Measurements from ENCODE around the gene TWNK.

Gene TWNK

GRCh38 chr10:100980711-100981110 lies 6.6 kb upstream of the TWNK start:
- Histone ChIP-seq H3K23ac (ENCODE audit: low read length in 2 of 2) (no peak overlapping the region), H3K9ac (ENCODE audit: low read length) (no peak overlapping the region), H2BK12ac (ENCODE audit: low read length in 2 of 2) (no peak overlapping the region), H2AK5ac (ENCODE audit: low read length, severe bottlenecking) (no peak overlapping the region), H3K4me3 (ENCODE audit: insufficient read depth in 1 of 2, low read depth in 1 of 2, low read length in 2 of 2) (no peak overlapping the region), H3K36me3 (ENCODE audit: control insufficient read depth in 1 of 2, insufficient read depth in 2 of 2, low read depth in 1 of 2, low read length in 2 of 2) (peaks cover 50 to 64% of the 10 kb centered on the region in 2 experiments), H3K79me1 (replicated peaks; ENCODE audit: low read length, poor library complexity, severe bottlenecking) (peaks cover 14% of the 10 kb centered on the region), H2BK15ac (ENCODE audit: low read depth, poor library complexity, severe bottlenecking) (no peak overlapping the region), H2AFZ (ENCODE audit: low read depth, low read length) (no peak overlapping the region), H4K8ac (ENCODE audit: low read length) (no peak overlapping the region), H2BK5ac (ENCODE audit: low read depth, low read length, poor library complexity, severe bottlenecking) (no peak overlapping the region), H3K4ac (ENCODE audit: low read depth in 1 of 2, low read length in 2 of 2) (no peak overlapping the region), H3K4me2 (ENCODE audit: low read length, poor library complexity, severe bottlenecking) (no peak overlapping the region), H3K9me3 (ENCODE audit: control insufficient read depth, low read length) (no peaks in the 10 kb centered on the region), H3K4me1 (ENCODE audit: control insufficient read depth, insufficient read depth, low read depth, low read length) (peaks cover 11% of the 10 kb centered on the region), H3K14ac (ENCODE audit: low read length in 2 of 2) (no peak overlapping the region), H2BK120ac (ENCODE audit: low read depth, low read length) (no peak overlapping the region), H3K27ac (ENCODE audit: low read length, poor library complexity, severe bottlenecking) (no peak overlapping the region), H4K91ac (ENCODE audit: low read length) (no peak overlapping the region), H3K27me3 (ENCODE audit: control insufficient read depth in 1 of 2, insufficient read depth in 1 of 2, low read length in 2 of 2) (no peaks in the 10 kb centered on the region), H3K18ac (ENCODE audit: low read depth in 1 of 2, low read length in 2 of 2) (no peak overlapping the region)
- WGBS, result 95% methylated on average over 7 of the region's 7 CpGs
- DNase-seq, result no peak

DNA sequence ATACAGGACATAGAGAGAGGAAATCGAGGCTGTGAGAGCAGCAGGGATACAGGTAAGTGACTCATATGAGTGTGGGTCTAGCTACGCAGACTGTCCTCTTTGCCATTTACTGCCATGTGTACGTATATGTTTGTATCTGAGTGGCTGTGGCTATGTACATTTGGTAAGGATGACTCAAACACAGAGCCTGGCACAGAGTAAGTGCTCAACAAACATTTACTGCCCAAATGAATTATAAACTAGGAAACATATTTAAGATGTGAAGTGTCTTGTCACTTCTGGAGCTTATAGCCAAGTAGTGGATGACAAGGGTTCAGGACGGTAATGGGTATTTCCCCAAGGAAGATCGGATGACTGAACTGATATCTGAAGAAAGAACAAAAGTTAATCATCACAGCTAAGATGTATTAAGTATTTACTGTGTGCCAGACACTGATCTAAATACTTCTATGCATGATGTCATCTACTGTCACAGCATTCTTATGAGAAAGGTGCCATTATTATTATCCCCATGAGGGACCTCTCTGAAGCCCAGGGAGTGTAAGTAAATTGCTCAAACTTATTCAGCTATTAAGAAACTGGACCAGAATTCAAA lies 6.1 kb upstream of the TWNK start:
- no peak for DNase-seq
- Histone ChIP-seq H2BK5ac (ENCODE audit: low read depth, low read length, poor library complexity, severe bottlenecking) (no peak overlapping the region), H3K4me3 (ENCODE audit: insufficient read depth in 1 of 2, low read depth in 1 of 2, low read length in 2 of 2) (no peak overlapping the region), H2AK5ac (ENCODE audit: low read length, severe bottlenecking) (no peak overlapping the region), H2AFZ (ENCODE audit: low read depth, low read length) (no peak overlapping the region), H3K79me1 (replicated peaks; ENCODE audit: low read length, poor library complexity, severe bottlenecking) (peaks cover 18% of the 10 kb centered on the region), H3K4ac (ENCODE audit: low read depth in 1 of 2, low read length in 2 of 2) (no peak overlapping the region), H2BK12ac (ENCODE audit: low read length in 2 of 2) (no peak overlapping the region), H3K23ac (ENCODE audit: low read length in 2 of 2) (no peak overlapping the region), H4K91ac (ENCODE audit: low read length) (no peak overlapping the region), H3K14ac (ENCODE audit: low read length in 2 of 2) (no peak overlapping the region), H2BK120ac (ENCODE audit: low read depth, low read length) (no peak overlapping the region), H3K18ac (ENCODE audit: low read depth in 1 of 2, low read length in 2 of 2) (no peak overlapping the region), H3K27me3 (ENCODE audit: control insufficient read depth in 1 of 2, insufficient read depth in 1 of 2, low read length in 2 of 2) (no peaks in the 10 kb centered on the region), H2BK15ac (ENCODE audit: low read depth, poor library complexity, severe bottlenecking) (no peak overlapping the region), H3K4me1 (ENCODE audit: control insufficient read depth, insufficient read depth, low read depth, low read length) (peaks cover 13% of the 10 kb centered on the region), H3K4me2 (ENCODE audit: low read length, poor library complexity, severe bottlenecking) (no peak overlapping the region), H3K9ac (ENCODE audit: low read length) (no peak overlapping the region), H3K27ac (ENCODE audit: low read length, poor library complexity, severe bottlenecking) (no peak overlapping the region), H4K8ac (ENCODE audit: low read length) (no peak overlapping the region), H3K36me3 (ENCODE audit: control insufficient read depth in 1 of 2, insufficient read depth in 2 of 2, low read depth in 1 of 2, low read length in 2 of 2) (peaks cover 56 to 64% of the 10 kb centered on the region in 2 experiments), H3K9me3 (ENCODE audit: control insufficient read depth, low read length) (no peaks in the 10 kb centered on the region)
- 83% methylated on average over 3 of the region's 5 CpGs for WGBS

- Histone ChIP-seq H3K9ac (ENCODE audit: low read length) (no peak overlapping the region), H4K91ac (ENCODE audit: low read length) (no peak overlapping the region), H3K4me2 (ENCODE audit: low read length, poor library complexity, severe bottlenecking) (no peak overlapping the region), H2BK12ac (ENCODE audit: low read length in 2 of 2) (no peak overlapping the region), H3K4ac (ENCODE audit: low read depth in 1 of 2, low read length in 2 of 2) (no peak overlapping the region), H3K27ac (ENCODE audit: low read length, poor library complexity, severe bottlenecking) (no peak overlapping the region), H3K36me3 (ENCODE audit: control insufficient read depth in 1 of 2, insufficient read depth in 2 of 2, low read depth in 1 of 2, low read length in 2 of 2) (peaks cover 50 to 56% of the 10 kb centered on the region in 2 experiments), H3K23ac (ENCODE audit: low read length in 2 of 2) (no peak overlapping the region), H3K9me3 (ENCODE audit: control insufficient read depth, low read length) (no peaks in the 10 kb centered on the region), H2AK5ac (ENCODE audit: low read length, severe bottlenecking) (no peak overlapping the region), H4K8ac (ENCODE audit: low read length) (no peak overlapping the region), H2BK120ac (ENCODE audit: low read depth, low read length) (no peak overlapping the region), H3K18ac (ENCODE audit: low read depth in 1 of 2, low read length in 2 of 2) (no peak overlapping the region), H3K4me3 (ENCODE audit: insufficient read depth in 1 of 2, low read depth in 1 of 2, low read length in 2 of 2) (no peak overlapping the region), H2BK5ac (ENCODE audit: low read depth, low read length, poor library complexity, severe bottlenecking) (no peak overlapping the region), H3K79me1 (replicated peaks; ENCODE audit: low read length, poor library complexity, severe bottlenecking) (peaks cover 24% of the 10 kb centered on the region), H3K4me1 (ENCODE audit: control insufficient read depth, insufficient read depth, low read depth, low read length) (peaks cover 20% of the 10 kb centered on the region), H3K27me3 (ENCODE audit: control insufficient read depth in 1 of 2, insufficient read depth in 1 of 2, low read length in 2 of 2) (no peaks in the 10 kb centered on the region), H2AFZ (ENCODE audit: low read depth, low read length) (no peak overlapping the region), H3K14ac (ENCODE audit: low read length in 2 of 2) (no peak overlapping the region), H2BK15ac (ENCODE audit: low read depth, poor library complexity, severe bottlenecking) (no peak overlapping the region)
- no peak for DNase-seq
- WGBS, result 98% methylated on average over 23 of the region's 24 CpGs
Measured at GRCh38 chr10:100982916-100983830, 4.2 kb upstream of the TWNK start.

DNA sequence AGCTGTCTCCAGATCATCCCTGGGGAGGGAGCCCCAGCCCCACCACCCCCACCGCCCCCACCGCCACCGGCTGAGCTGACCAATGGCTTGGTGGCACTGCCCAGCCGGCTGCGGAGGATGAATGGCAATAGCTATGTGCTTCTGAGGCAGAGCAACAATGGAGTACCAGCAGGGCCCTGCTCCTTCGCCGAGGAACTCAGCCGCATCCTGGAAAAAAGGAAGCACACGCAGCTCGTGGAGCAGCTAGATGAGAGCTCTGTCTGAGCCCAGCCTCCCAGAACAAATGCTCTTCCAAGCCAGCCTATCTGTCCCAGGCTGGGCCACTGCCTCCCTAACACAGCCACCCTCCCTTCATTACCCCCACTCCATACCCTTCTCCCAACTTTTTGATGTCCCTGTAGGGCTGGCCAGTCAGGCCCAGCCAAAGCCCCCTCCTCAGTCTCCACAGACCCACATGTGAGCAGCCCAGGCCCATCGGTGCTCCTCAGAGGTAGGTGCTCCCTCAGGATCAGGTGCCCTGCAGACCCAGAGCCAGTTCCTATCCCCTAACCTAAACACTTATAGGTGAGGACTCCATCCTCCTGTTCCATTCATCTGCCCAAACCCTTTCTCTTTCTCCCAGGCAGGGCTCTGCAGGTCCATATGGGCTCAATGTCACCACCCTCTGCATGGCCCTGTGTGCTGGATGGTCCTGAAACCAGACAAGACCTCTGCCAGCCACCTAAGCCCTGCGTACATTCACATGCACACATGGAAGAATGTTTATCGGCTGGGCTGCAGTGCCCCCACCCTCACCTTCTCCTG lies 3.3 kb upstream of the TWNK start:
- WGBS, result 97% methylated on average over 13 of the region's 13 CpGs
- no peak overlapping the region for H3K4me2 ChIP-seq (ENCODE audit: low read length, poor library complexity, severe bottlenecking)
- no peak overlapping the region for H3K18ac ChIP-seq (ENCODE audit: low read depth in 1 of 2, low read length in 2 of 2)
- no peak overlapping the region for H3K9ac ChIP-seq (ENCODE audit: low read length)
- H3K27ac ChIP-seq (ENCODE audit: low read length, poor library complexity, severe bottlenecking), result no peak overlapping the region
- H4K91ac ChIP-seq (ENCODE audit: low read length), result no peak overlapping the region
- no peak for DNase-seq
- H3K4me3 ChIP-seq (ENCODE audit: insufficient read depth in 1 of 2, low read depth in 1 of 2, low read length in 2 of 2), result no peak overlapping the region
- no peak overlapping the region for H2BK5ac ChIP-seq (ENCODE audit: low read depth, low read length, poor library complexity, severe bottlenecking)
- H2BK120ac ChIP-seq (ENCODE audit: low read depth, low read length), result no peak overlapping the region
- H2AFZ ChIP-seq (ENCODE audit: low read depth, low read length), result no peak overlapping the region
- H2AK5ac ChIP-seq (ENCODE audit: low read length, severe bottlenecking), result no peak overlapping the region
- no peak overlapping the region for H3K23ac ChIP-seq (ENCODE audit: low read length in 2 of 2)
- no peaks in the 10 kb centered on the region for H3K27me3 ChIP-seq (ENCODE audit: control insufficient read depth in 1 of 2, insufficient read depth in 1 of 2, low read length in 2 of 2)
- H4K8ac ChIP-seq (ENCODE audit: low read length), result no peak overlapping the region
- peaks cover 24% of the 10 kb centered on the region for H3K4me1 ChIP-seq (ENCODE audit: control insufficient read depth, insufficient read depth, low read depth, low read length)
- H2BK12ac ChIP-seq (ENCODE audit: low read length in 2 of 2), result no peak overlapping the region
- H3K9me3 ChIP-seq (ENCODE audit: control insufficient read depth, low read length), result no peaks in the 10 kb centered on the region
- peaks cover 32% of the 10 kb centered on the region for H3K79me1 ChIP-seq (replicated peaks; ENCODE audit: low read length, poor library complexity, severe bottlenecking)
- H3K4ac ChIP-seq (ENCODE audit: low read depth in 1 of 2, low read length in 2 of 2), result no peak overlapping the region
- H2BK15ac ChIP-seq (ENCODE audit: low read depth, poor library complexity, severe bottlenecking), result no peak overlapping the region
- H3K36me3 ChIP-seq (ENCODE audit: control insufficient read depth in 1 of 2, insufficient read depth in 2 of 2, low read depth in 1 of 2, low read length in 2 of 2), result peaks cover 47 to 56% of the 10 kb centered on the region in 2 experiments
- no peak overlapping the region for H3K14ac ChIP-seq (ENCODE audit: low read length in 2 of 2)

All from mesenchymal stem cell (in vitro differentiated cells and primary cell).